H9 (cell line): Measurements from ENCODE around the gene GBA2. TPM values are rescaled to one million over a fixed set of nuclear protein-coding genes. Genes with fewer than 3 reads are reported as not detected.

ENCODE experiments used
- DNase-seq: peaks from one replicate; pipeline ENCODE4 v3.0.0-alpha.2; 2017
- H2AFZ ChIP-seq: one replicate; pipeline ENCODE4 v1.6.1; 2013; ENCODE audit warnings: mild to moderate bottlenecking, low read length, control low read depth, moderate library complexity
- H2AK5ac ChIP-seq: 2 replicates; pipeline ENCODE4 v1.6.1; 2013; ENCODE audit warnings: low read length, control low read depth, mixed read lengths; ENCODE audit not compliant: insufficient read length
- H2BK120ac ChIP-seq: one replicate; pipeline ENCODE4 v1.6.1; 2013; ENCODE audit warnings: low read depth, mild to moderate bottlenecking, low read length, control low read depth, inconsistent platforms; ENCODE audit not compliant: poor library complexity, severe bottlenecking
- H2BK12ac ChIP-seq: 2 replicates; pipeline ENCODE4 v1.6.1; 2013; ENCODE audit warnings: low read length, control low read depth, mixed read lengths, low read depth; ENCODE audit not compliant: insufficient read length
- H2BK15ac ChIP-seq: 2 replicates; pipeline ENCODE4 v1.6.1; 2013; ENCODE audit warnings: low read depth, low read length, control low read depth
- H2BK20ac ChIP-seq: one replicate; pipeline ENCODE4 v1.6.1; 2013; ENCODE audit warnings: low read depth, mild to moderate bottlenecking, low read length, control low read depth, inconsistent platforms; ENCODE audit not compliant: poor library complexity, severe bottlenecking
- H2BK5ac ChIP-seq: 2 replicates; pipeline ENCODE4 v1.6.1; 2013; ENCODE audit warnings: low read length, control low read depth, mixed read lengths; ENCODE audit not compliant: insufficient read length
- H3K14ac ChIP-seq: 2 replicates; pipeline ENCODE4 v1.6.1; 2013; ENCODE audit warnings: low read length, control low read depth; ENCODE audit not compliant: insufficient read depth
- H3K18ac ChIP-seq: 2 replicates; pipeline ENCODE4 v1.6.1; 2013; ENCODE audit warnings: low read depth, mild to moderate bottlenecking, mixed read lengths, low read length, control low read depth; ENCODE audit not compliant: insufficient read length
- H3K23ac ChIP-seq: 2 replicates; pipeline ENCODE4 v1.6.1; 2013; ENCODE audit warnings: low read length, control low read depth, mixed read lengths, low read depth; ENCODE audit not compliant: insufficient read length
- H3K23me2 ChIP-seq: 2 replicates; pipeline ENCODE4 v1.6.1; 2013; ENCODE audit warnings: low read depth, mild to moderate bottlenecking, mixed read lengths, low read length, control low read depth; ENCODE audit not compliant: insufficient read length, poor library complexity, severe bottlenecking
- H3K27ac ChIP-seq: 2 replicates; pipeline ENCODE4 v1.5.1; 2013; ENCODE audit warnings: low read length, control low read depth, mixed read lengths, low read depth; ENCODE audit not compliant: insufficient read length
- H3K27me3 ChIP-seq: 2 replicates; pipeline ENCODE4 v1.6.1; 2013; ENCODE audit warnings: low read length, control low read depth, inconsistent platforms; ENCODE audit not compliant: insufficient read depth
- H3K4ac ChIP-seq: 2 replicates; pipeline ENCODE4 v1.6.1; 2013; ENCODE audit warnings: low read depth, mild to moderate bottlenecking, control low read depth, inconsistent platforms, low read length, moderate library complexity
- H3K4me1 ChIP-seq: 2 replicates; pipeline ENCODE4 v1.6.1; 2013; ENCODE audit warnings: low read length, control low read depth, inconsistent platforms; ENCODE audit not compliant: insufficient read depth
- H3K4me2 ChIP-seq: 2 replicates; pipeline ENCODE4 v1.6.1; 2013; ENCODE audit warnings: low read length, control low read depth, mixed read lengths; ENCODE audit not compliant: insufficient read length, insufficient read depth
- H3K56ac ChIP-seq: 2 replicates; pipeline ENCODE4 v1.6.1; 2013; ENCODE audit warnings: low read depth, mild to moderate bottlenecking, mixed read lengths, low read length, control low read depth; ENCODE audit not compliant: insufficient read length
- H3K79me1 ChIP-seq: 2 replicates; pipeline ENCODE4 v1.6.1; 2013; ENCODE audit warnings: low read depth, mild to moderate bottlenecking, moderate library complexity, low read length, control low read depth, inconsistent platforms; ENCODE audit not compliant: insufficient read depth, poor library complexity, severe bottlenecking
- H3K79me2 ChIP-seq: 2 replicates; pipeline ENCODE4 v1.6.1; 2013; ENCODE audit warnings: low read length, control low read depth, inconsistent platforms; ENCODE audit not compliant: insufficient read depth
- H3K9ac ChIP-seq: 2 replicates; pipeline ENCODE4 v1.6.1; 2013; ENCODE audit warnings: low read length, control low read depth, mixed read lengths; ENCODE audit not compliant: insufficient read length; ENCODE audit errors: extremely low read depth
- H3K9me3 ChIP-seq: one replicate; pipeline ENCODE4 v1.6.1; 2013; ENCODE audit warnings: low read depth, low read length, inconsistent platforms; ENCODE audit not compliant: control insufficient read depth
- H3T11ph ChIP-seq: one replicate; pipeline ENCODE4 v1.6.1; 2013; ENCODE audit warnings: mild to moderate bottlenecking, low read length, control low read depth, inconsistent platforms
- H4K20me1 ChIP-seq: one replicate; pipeline ENCODE4 v1.6.1; 2013; ENCODE audit not compliant: control insufficient read depth, insufficient read length, insufficient read depth
- H4K5ac ChIP-seq: 2 replicates; pipeline ENCODE4 v1.6.1; 2013; ENCODE audit warnings: low read depth, mild to moderate bottlenecking, mixed read lengths, low read length, control low read depth; ENCODE audit not compliant: insufficient read length
- H4K8ac ChIP-seq: replicated peaks from 2 replicates; pipeline ENCODE4 v1.6.1; 2013; ENCODE audit warnings: low read length, control low read depth, mixed read lengths, low read depth; ENCODE audit not compliant: insufficient read length
- H4K91ac ChIP-seq: 2 replicates; pipeline ENCODE4 v1.6.1; 2013; ENCODE audit warnings: low read depth, mild to moderate bottlenecking, moderate library complexity, mixed read lengths, low read length, control low read depth; ENCODE audit not compliant: insufficient read length
- H3K27ac Mint-ChIP-seq, 3 experiments: 2 replicates in 2 of 3; 3 replicates in 1 of 3; pipeline ENCODE4 v1.8.0; 2020 to 2021; ENCODE audit warnings: mixed read lengths in 3 of 3, mild to moderate bottlenecking in 1 of 3, moderate library complexity in 1 of 3
- H3K27me3 Mint-ChIP-seq: 2 replicates; pipeline ENCODE4 v1.8.0; 2021; ENCODE audit warnings: low read depth, mild to moderate bottlenecking, moderate library complexity, mixed read lengths
- H3K36me3 Mint-ChIP-seq, 3 experiments: 2 replicates in 2 of 3; 3 replicates in 1 of 3; pipeline ENCODE4 v1.8.0; 2020 to 2021; ENCODE audit warnings: low read depth in 3 of 3, mixed read lengths in 3 of 3; ENCODE audit not compliant: insufficient read depth in 1 of 3
- H3K4me1 Mint-ChIP-seq, 2 experiments: 2 replicates each; pipeline ENCODE4 v1.8.0; 2020; ENCODE audit warnings: mixed read lengths in 2 of 2
- H3K4me3 Mint-ChIP-seq, 2 experiments: 2 replicates in 1 of 2; 3 replicates in 1 of 2; pipeline ENCODE4 v1.8.0; 2020 to 2021; ENCODE audit warnings: mild to moderate bottlenecking in 2 of 2, mixed read lengths in 2 of 2, moderate library complexity in 1 of 2
- H3K9me3 Mint-ChIP-seq, 2 experiments: 2 replicates in 1 of 2; 3 replicates in 1 of 2; pipeline ENCODE4 v1.8.0; 2020; ENCODE audit warnings: mild to moderate bottlenecking in 2 of 2, mixed read lengths in 2 of 2, moderate library complexity in 1 of 2
- CTCF ChIP-seq: fragments of 200-600 bp; sonication (generic); conservative IDR thresholded peaks from 3 replicates; pipeline ENCODE4 v1.8.0; 2021; ENCODE audit warnings: antibody characterized with exemption, mild to moderate bottlenecking
- WGBS: extraction: QIAGEN DNeasy Blood & Tissue Kit; methylation state at CpG from one replicate; pipeline ENCODE4 v1.1.7; 2013; ENCODE audit warnings: missing lambda C conversion rate, low lambda C conversion rate, mixed read lengths; ENCODE audit not compliant: insufficient read length; ENCODE audit errors: extremely low coverage; 5-methylcytosine and 5-hydroxymethylcytosine counted together
- total RNA-seq: library from RNA; stranded (reverse); gene quantifications from 2 replicates; pipeline ENCODE4 v1.2.1, GENCODE V29; 2021

The GBA2 gene
- total RNA-seq, 1 experiment from 2014 or later = 103 TPM

- Histone ChIP-seq H4K91ac (no peak overlapping the region), H3K79me1 (peaks cover 19% of the 10 kb centered on the region), H3K9me3 (no peaks in the 10 kb centered on the region), H4K5ac (no peak overlapping the region), H2BK20ac (no peak overlapping the region), H2AFZ (no peak overlapping the region), H3K14ac (no peak overlapping the region), H4K8ac (no peak overlapping the region), H4K20me1 (no peaks in the 10 kb centered on the region), H3K18ac (no peak overlapping the region), H3K56ac (no peak overlapping the region), H2BK120ac (no peak overlapping the region), H3K4ac (no peak overlapping the region), H3K79me2 (peaks cover 21% of the 10 kb centered on the region), H2AK5ac (no peak overlapping the region), H3K23ac (no peak overlapping the region), H3K27me3 (no peaks in the 10 kb centered on the region), H3K4me2 (no peak overlapping the region), H3K27ac (no peak overlapping the region), H2BK15ac (no peak overlapping the region), H3K9ac (no peak overlapping the region), H3K23me2 (peaks cover 18% of the 10 kb centered on the region), H2BK5ac (no peak overlapping the region), H2BK12ac (no peak overlapping the region), H3T11ph (no peak overlapping the region), H3K4me1 (peaks cover 3% of the 10 kb centered on the region; the same call in 1 of the 2 replicates)
- Mint-ChIP-seq H3K27ac (no peak overlapping the region), H3K9me3 (no peaks in the 10 kb centered on the region), H3K4me3 (peak overlapping the region; percentile 7 to 95; a peak in 2 of 5 replicates), H3K36me3 (peaks cover 24 to 63% (median 62%) of the 10 kb centered on the region in 3 experiments), H3K27me3 (no peaks in the 10 kb centered on the region), H3K4me1 (peaks cover 28% of the 10 kb centered on the region in 2 experiments)
- no peak for DNase-seq
- TF ChIP-seq CTCF = no peak
- no CpG with 5 or more reads among the region's 1 CpG for WGBS
Observed at GRCh38 chr9:35745569-35745968, 3.5 kb downstream of the GBA2 start.
